Raji (cell line): ENCODE data around the gene FXN.

Experiments
- POLR2A ChIP-seq: IDR thresholded peaks from 2 replicates; pipeline ENCODE4 v1.6.1; 2011; ENCODE audit warnings: low read depth, low read length, control low read depth; ENCODE audit not compliant: insufficient read depth

Gene FXN

DNA sequence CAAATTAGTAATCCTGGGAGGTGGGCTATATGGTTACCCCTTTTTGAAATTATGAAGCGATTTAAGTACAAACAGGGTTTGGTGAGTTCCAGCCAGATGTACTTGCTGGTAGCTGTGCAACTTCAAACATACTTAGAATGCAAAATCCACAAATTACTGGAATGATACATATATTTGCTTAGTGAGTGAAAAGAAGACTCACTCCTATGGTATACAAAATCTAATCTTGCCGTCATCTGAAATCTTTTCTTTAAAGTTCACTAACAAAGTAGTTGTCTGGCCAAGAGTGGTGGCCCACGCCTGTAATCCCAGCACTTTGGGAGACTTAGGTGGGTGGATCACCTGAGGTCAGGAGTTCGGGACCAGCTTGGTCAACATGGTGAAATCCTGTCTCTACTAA is 73.6 kb downstream of the FXN start:
- TF ChIP-seq POLR2A: no peak

- TF ChIP-seq POLR2A: no peak
These were observed 80.1 kb downstream of the FXN start for GRCh38 chr9:69115621-69116020.

- TF ChIP-seq POLR2A: no peak
These were observed 83.1 kb downstream of the FXN start for GRCh38 chr9:69118656-69119055.

GRCh38 chr9:69120380-69121154 is 85.0 kb downstream of the FXN start:
- TF ChIP-seq POLR2A: no peak

GRCh38 chr9:69121155-69122081 is 85.9 kb downstream of the FXN start:
- no peak for TF ChIP-seq POLR2A

DNA sequence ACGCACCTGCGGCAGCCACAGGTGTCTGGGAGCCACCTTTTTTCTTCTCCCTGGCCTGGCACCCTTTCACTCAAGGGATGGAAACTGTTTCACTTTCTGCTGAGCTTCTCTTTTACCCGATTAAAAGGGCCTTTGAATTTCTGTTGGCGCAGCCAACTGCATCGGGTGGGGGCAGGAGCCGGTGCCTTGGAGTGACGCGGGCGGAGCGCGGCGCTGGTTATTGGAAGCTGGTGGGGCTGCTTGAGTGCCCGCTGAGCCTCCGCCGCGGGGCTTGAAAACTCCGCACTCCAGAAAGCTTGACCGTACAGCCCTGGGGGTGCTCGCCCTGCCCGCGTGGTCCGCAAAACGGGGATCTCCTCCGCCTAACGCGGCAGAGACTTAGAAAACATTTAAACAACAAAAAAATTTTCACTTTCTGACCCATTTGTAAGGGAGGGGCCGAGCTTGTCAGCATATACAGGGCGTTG is 86.6 kb downstream of the FXN start:
- TF ChIP-seq POLR2A: 0 out of 2 replicates have a peak, but pooled peaks have one; percentile 5

DNA sequence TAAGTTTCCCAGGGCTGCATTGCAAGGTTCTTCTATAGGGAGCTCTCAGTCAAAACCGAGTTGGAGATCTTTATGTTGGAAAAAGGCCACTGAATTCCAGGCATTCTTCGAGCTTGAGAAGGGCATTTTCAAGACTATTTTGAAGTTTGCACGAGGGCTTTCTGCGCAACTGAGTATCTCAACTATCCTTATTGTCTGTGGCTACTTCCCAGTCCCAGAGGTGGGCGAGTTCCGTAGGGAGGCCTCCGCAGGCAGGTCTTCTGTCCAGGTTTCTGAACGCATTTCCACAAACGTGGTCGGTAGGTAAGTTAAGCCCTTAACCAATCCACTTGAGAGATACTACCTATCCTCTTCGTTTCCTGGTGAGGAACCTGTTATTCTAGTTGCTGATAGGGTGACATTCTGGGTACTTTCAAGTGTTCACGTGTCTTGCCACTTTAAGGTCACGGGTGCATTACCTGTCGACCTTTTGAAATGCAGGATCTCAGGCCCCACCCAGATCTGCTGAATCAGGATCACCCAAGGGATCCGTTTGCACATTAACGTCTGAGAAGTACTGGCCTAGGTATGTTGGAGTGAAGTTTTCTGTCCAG is 87.1 kb downstream of the FXN start:
- TF ChIP-seq POLR2A: no peak

DNA sequence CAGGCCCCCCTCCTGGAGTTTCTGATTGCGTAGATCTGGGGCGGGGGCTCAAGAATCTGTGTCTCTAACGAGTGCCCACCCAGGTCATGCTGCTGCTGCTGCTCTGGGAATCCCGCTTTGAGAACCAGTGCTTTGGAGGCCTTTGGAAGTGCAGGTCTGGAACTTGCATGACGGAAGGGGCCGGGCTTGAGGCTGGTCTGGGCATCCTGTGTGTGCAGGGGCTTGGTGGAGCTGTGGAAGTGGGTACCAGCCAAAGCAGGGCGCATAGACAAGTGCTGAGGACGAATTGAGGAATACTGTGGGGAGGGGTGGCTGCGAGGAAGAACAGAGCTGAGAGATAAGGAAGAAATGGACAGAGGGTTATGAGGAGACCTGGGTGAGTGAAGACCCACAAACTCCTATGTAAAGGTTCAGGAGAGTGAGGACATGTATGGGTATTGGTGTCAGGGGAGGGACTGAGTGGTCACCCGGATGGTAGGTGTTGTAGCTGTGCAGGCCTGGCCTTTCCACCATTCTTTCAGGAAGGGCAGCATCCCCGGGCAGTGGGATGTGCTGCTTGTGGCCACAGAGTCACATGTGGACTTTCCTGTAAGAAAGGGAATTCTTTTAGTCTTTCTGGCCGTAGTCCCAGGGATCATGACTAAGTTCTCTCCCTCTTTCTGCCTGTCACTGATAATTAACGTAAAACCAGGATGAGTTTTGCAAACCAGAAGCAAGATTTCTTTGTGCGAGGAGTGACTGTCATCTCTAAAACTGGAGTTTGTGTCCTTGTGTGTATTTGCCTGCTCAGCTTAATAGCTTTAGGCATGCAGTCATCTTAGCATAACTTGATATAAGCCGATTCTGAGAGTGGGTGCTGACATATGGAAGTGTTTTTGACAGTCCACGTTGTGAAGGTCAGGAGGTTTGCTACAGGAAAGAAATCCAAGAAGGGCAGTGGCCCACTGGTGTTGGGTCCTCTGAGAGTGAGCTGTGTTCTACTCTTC is 95.2 kb downstream of the FXN start:
- no peak for TF ChIP-seq POLR2A

- no peak for TF ChIP-seq POLR2A
These were observed 96.1 kb downstream of the FXN start for GRCh38 chr9:69131682-69132081.

DNA sequence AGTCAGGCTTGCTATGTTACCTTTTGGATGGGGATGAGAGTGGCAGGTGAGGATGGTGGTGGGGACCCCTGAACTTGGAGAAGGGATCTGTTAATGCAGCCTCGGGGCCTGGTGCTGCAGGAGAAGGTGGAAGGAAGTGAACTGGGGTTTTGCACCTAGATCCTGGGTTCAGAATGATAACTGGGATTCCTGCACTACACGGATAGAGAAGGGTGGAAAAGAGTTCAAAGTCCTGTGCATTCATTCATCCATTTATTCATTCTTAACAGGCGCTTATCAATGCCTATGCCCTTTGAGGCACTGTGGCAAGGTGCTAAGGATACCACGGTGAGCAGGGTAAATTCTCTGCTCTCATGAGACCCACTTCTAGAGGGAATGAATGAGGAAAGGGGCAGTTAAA is 96.8 kb downstream of the FXN start:
- TF ChIP-seq POLR2A: no peak

DNA sequence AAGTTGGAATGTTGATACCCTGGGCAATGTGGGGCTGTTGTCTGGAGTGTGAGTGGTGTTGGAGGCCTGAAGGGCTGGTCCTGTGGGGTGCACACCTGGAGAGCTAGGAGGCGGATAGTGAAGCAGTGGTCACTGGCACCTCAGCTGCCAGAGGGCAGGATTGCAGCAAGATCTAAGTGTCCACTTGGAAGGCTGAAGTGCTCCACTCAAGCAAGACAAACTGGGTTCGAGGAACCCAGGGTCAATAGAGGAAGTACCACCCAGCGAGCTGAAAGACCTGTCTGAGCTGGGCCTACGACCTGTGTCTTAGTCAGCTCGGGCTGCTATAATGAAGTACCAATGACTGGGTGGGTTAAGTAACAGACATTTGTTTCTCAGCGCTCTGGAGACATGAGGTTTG is 98.9 kb downstream of the FXN start:
- TF ChIP-seq POLR2A: no peak

DNA sequence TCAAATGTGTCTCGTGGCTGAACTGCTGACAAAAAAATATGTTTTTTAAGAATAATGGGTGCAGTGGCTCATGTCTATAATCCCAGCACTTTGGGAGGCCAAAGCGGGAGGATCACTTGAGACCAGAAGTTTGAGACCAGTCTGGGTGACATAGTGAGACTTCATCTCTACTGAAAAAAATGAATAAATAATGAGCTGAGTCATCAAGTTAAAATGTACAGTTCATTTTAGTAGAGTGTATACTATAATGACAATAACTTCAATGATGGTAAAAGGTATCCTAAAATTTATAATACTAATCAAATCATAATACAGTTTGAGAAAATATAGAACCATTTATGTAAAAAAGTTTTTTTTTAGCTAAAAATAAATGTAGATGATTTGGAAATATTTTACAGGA is 100.6 kb downstream of the FXN start:
- no peak for TF ChIP-seq POLR2A

GRCh38 chr9:69136779-69137178 is 101.2 kb downstream of the FXN start:
- TF ChIP-seq POLR2A: no peak

- TF ChIP-seq POLR2A: no peak
These were observed 101.8 kb downstream of the FXN start for GRCh38 chr9:69137311-69137710.

GRCh38 chr9:69139596-69139995 is 104.0 kb downstream of the FXN start:
- no peak for TF ChIP-seq POLR2A

GRCh38 chr9:69140123-69140735 is 104.7 kb downstream of the FXN start:
- no peak for TF ChIP-seq POLR2A
